ENCODE measurements around the gene TNFAIP8L2.

DNA sequence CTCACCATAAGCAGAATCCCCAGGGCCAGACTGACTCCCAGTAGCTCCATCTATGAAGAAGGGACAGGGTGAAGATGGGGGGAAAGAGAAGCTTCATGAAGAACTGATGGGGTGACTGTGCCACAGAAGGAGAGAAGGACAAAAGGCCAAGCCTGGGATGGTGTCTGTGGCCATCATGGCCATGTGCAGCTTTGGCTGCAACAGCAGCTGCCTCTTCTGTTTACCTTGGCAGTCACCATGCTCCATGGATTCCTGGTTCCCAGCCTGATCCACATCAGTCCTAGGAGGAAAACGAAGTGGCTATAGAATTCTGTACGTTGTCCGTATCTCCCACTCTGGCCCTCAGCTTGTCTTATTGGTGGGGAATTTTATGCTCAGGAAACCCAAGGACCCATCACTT is 22.1 kb upstream of the TNFAIP8L2 start:
- TF ChIP-seq, protein P1, sequence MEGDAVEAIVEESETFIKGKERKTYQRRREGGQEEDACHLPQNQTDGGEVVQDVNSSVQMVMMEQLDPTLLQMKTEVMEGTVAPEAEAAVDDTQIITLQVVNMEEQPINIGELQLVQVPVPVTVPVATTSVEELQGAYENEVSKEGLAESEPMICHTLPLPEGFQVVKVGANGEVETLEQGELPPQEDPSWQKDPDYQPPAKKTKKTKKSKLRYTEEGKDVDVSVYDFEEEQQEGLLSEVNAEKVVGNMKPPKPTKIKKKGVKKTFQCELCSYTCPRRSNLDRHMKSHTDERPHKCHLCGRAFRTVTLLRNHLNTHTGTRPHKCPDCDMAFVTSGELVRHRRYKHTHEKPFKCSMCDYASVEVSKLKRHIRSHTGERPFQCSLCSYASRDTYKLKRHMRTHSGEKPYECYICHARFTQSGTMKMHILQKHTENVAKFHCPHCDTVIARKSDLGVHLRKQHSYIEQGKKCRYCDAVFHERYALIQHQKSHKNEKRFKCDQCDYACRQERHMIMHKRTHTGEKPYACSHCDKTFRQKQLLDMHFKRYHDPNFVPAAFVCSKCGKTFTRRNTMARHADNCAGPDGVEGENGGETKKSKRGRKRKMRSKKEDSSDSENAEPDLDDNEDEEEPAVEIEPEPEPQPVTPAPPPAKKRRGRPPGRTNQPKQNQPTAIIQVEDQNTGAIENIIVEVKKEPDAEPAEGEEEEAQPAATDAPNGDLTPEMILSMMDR (conservative IDR thresholded peaks at IDR 0.05; ENCODE audit: low read depth, low read length), result no peak
- no peak for TF ChIP-seq EZH2 (IDR thresholded peaks at IDR 0.05; ENCODE audit: borderline replicate concordance, low read depth, low read length, poor library complexity, severe bottlenecking)

All from A673 (cell line).